Activated CD4-positive, alpha-beta T cell treated with anti-CD3 and anti-CD28 coated beads, Interleukin-2, amount 50 U/mL, for 1 hour (primary cell): Measurements from ENCODE around the gene LPAR6.
"Not testable (repeated sequence)": the region's sequence is repeated elsewhere in the genome, so short reads cannot be mapped to it uniquely, and the experiment has no call there.

Source experiments
- DNase-seq: peaks from one replicate; pipeline ENCODE4 v3.0.0-alpha.2; 2020

The LPAR6 gene

GRCh38 chr13:48412881-48413351 lies at the start of gene LPAR6:
Gene LPAR6, minus strand, starts transcription at chr13:48413113. Its CDS starts 690 bp downstream, at chr13:48412423.
- no peak for DNase-seq

- DNase-seq: no peak
Measured at GRCh38 chr13:48457578-48458242, 44.8 kb upstream of the LPAR6 start.

GRCh38 chr13:48456546-48456945 lies 43.6 kb upstream of the LPAR6 start:
- DNase-seq: no peak

- DNase-seq: not testable (repeated sequence)
Measured at GRCh38 chr13:48451196-48451595, 38.3 kb upstream of the LPAR6 start.

DNA sequence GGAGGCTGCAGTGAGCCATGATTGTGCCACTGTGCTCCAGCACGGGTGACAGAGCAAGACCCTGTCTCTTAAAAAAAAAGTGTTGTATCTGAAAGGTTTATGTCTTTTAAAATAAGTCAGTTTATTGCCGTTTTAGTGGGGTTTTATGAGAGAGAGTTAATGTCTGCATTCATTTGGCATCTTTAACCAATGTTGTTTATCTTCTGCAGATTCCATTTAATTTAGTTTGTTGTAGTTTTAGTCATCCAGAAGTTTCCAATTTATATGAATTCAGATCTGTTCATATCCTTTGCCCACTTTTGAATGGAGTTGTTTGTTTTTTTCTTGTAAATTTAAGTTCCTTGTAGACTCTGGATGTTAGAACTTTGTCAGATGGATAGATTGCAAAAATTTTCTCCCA lies 36.7 kb upstream of the LPAR6 start:
- no peak for DNase-seq

- DNase-seq: no peak
Measured at GRCh38 chr13:48448959-48449614, 36.2 kb upstream of the LPAR6 start.

GRCh38 chr13:48448285-48448958 lies 35.5 kb upstream of the LPAR6 start:
- no peak for DNase-seq

GRCh38 chr13:48446464-48446863 lies 33.6 kb upstream of the LPAR6 start:
- no peak for DNase-seq

- no peak for DNase-seq
Measured at GRCh38 chr13:48443442-48444208, 30.7 kb upstream of the LPAR6 start.

DNA sequence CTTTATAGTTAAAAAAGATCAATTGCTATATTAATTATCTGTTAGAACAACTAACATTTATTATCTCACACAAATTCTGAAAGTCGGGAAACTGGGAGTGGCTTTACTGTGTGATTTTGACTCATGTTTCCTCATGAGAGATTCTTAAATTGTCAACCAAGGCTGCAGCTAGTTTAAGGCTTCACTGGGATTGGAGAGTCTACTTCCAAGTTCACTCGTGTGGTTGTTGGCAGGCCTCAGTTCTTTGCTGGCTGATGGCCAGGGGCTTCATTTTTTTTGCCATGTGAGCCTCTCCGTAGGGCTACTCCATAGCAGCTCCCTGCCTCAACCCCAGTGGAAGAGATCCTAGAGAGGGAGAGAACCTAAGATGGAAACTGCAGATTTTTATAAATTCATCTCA lies 24.5 kb upstream of the LPAR6 start:
- no peak for DNase-seq

GRCh38 chr13:48436661-48437288 lies 23.9 kb upstream of the LPAR6 start:
- no peak for DNase-seq

DNA sequence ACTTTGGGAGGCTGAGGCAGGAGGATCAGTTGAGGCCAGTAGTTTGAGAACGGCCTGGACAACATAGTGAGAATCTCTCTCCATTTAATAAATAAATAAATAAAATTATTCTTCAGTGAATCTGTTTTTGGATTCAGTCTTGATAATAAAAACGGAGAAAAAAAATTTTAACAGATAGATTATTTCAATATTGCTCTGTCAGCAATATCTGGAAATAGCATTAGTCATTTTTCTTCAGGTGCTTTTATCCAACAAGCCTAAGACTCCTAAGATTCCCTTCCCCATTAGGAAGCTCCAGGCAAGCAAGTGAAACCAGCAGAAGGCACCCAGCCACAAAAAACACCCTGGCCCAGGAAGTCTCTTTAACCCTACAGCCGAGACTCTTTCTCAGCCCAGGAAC lies 21.3 kb upstream of the LPAR6 start:
- no peak for DNase-seq

DNA sequence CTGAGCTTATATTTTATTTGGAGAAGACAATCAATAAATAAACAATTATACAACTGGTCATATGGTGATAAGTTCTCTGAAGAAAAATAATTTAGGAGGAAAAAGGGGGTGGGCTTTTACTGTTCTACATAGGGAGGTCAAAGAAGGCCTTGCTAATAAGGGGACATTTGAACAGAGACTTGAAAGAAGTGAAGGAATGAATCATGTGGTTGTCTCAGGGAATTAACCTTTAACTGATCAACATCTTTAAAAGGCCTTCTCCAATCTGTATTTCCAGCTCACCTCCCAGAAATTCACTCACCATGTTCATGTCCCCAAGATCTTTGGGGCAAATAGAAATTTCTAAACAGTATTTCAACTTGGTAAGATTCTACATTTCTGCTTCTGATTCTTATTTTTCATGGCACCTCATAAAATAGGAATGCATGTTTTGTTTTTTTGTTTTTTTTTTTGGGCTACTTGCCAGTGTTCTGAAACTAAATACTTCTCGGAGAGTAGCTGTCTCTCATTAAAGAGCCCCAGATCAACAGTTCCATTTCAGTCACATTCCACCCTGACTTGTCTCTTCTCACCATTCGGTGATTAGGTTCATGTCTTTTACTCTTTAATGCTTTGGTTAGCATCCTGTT lies 19.2 kb upstream of the LPAR6 start:
- no peak for DNase-seq

DNA sequence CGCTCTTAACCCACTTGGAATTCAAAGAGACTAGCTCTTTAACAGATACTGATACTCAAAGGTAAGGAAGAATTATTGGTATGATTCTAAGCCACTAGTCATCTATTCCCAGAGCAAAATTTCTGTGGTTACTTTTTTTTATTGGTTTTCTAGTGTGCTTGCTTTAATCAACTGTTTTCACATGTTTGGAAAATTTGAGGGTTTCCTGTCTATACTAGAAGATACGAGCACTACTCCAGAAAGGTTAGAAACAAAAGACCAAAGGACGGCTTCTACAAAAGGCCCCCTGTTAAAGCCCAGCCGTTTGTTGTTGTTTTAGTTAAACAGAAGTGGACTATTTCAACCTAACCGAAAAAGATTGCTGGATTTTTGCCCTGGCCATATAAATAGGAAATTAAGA lies 18.5 kb upstream of the LPAR6 start:
- no peak for DNase-seq

DNA sequence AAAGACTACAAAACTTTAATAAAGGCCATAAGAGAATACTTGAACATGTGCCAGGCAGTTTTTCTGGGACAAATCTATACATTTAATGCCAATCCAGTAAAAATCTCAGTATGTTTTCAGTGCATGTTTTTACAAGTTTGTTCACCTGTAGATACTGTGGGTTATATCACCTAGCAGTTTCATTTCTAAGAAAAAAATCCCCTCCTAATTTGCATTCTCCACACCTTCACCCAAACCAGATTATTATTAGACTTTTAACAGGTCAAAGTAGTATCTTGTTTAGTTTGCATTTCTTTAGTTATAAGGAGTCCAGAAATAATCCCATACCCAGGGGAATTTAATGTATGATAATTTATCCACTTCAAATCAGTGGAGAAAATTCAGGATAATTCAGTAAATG lies 17.0 kb upstream of the LPAR6 start:
- no peak for DNase-seq

DNA sequence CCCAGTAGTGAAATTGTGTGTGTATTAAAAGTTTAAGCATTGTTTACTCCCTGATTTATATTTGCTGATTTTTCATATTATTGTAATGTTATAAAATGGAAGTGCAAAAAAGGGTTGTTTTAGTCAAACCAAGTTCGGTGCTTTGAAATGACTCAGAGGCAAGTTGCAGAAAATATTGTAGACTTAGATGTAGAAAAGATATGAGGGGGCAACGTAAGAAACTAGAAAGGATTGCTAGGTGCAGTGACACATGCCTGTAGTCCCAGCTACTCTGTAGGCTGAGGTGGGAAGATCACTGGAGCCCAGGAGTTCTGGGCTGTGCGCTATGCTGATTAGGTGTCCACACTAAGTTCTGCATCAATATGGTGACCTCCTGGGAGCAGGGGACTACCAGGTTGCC lies 16.1 kb upstream of the LPAR6 start:
- DNase-seq: no peak

DNA sequence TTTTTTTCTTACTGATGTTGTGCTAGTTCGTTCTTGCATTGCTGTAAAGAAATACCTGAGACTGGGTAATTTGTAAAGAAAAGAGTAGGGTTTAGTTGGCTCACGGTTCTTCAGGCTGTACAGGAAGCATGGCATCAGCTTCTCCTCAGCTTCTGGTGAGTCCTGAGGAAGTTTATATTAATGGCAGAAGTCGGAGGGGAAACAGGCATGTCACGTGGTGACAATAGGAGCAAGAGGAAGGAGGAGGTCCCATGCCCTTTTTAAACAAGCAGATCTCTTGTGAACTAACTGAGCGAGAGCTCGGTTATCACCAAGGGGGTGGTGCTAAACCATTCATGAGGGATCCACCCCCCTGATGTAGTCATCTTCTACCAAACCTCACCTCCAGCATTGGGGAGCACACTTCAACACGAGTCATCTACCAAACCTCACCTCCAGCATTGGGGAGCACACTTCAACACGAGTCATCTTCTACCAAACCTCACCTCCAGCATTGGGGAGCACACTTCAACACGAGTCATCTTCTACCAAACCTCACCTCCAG lies 13.9 kb upstream of the LPAR6 start:
- DNase-seq: not testable (repeated sequence)

DNA sequence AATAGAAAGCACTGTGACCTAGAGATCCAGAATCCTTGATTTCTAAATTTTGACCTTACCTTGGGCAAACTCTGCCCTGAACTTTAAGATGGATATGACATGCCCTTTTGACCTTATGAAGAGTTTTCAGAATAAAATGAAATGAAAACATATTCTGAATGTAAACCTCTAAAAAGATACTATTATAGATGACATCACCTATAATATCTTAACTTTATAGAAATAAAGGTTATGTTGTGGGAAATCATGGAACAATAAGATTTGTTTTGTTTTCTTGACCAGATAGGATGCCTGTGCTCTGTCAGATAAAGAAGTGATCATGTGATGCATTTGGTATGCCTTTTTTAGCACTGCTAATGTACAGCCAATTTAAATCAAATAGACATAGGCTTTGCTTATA lies 13.1 kb upstream of the LPAR6 start:
- no peak for DNase-seq

- DNase-seq: no peak
Measured at GRCh38 chr13:48424212-48424611, 11.3 kb upstream of the LPAR6 start.

GRCh38 chr13:48422003-48422402 lies 9.1 kb upstream of the LPAR6 start:
- not testable (repeated sequence) for DNase-seq

DNA sequence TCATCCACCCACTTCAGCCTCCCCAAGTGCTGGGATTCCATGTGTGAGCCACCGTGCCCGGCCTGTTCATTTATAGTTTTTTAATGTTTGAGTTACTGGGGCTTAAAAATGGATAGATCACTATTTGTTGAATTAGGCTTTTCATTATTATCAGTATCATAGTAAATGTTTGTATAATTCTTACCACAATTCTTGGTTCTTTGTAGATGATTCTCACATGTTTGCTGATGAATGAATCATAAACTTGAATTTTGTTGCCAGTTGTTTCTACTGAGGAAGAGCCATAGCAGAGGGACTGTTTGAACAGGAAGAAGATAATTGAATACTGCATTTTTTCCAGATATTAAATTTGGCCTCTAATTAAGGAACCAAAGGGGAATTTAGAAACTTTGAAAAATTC lies 2.6 kb upstream of the LPAR6 start:
- no peak for DNase-seq

GRCh38 chr13:48414501-48414900 lies 1.6 kb upstream of the LPAR6 start:
- DNase-seq: no peak
